HepG2 (cell line): ENCODE measurements around the gene LRIG3. TPM values are rescaled to one million over a fixed set of nuclear protein-coding genes. Genes with fewer than 3 reads are reported as not detected.

Source experiments
- ATAC-seq: fragments of 200-7000 bp; cut with Tn5 transposase; 3 replicates; pipeline ENCODE4 v1.9.1; 2020; ENCODE audit warnings: mild to moderate bottlenecking, moderate library complexity
- BruUV-seq: library from RNA; stranded (reverse); fragments of 400-500 nt; replicated peaks from 2 replicates; lab custom pipeline; 2021; lab: Mats Ljungman, UMichigan
- CTCF ChIA-PET: fragments of 300-600 bp; formaldehyde crosslinking; extraction: SDS; loops from one replicate; lab custom pipeline; 2021; ENCODE audit warnings: low total read pairs, inconsistent platforms, low intra/inter-chr PET ratio; lab: Yijun Ruan, JAX
- POLR2A ChIA-PET: fragments of 350-600 bp; sonication (Branson Sonifier 250); formaldehyde crosslinking; loops from one replicate; lab custom pipeline; 2020; ENCODE audit warnings: antibody characterized with exemption, inconsistent platforms; lab: Yijun Ruan, JAX
- DNase-seq: peaks from one replicate; pipeline ENCODE4 v3.0.0-alpha.2; 2015; ENCODE audit warnings: low spot score
- FAIRE-seq: peaks from 3 replicates; lab custom pipeline; 2011; peaks lifted over from hg19 to GRCh38; lab: Jason Lieb, UNC
- H2AFZ ChIP-seq: one replicate; pipeline ENCODE4 v1.6.1; 2011; ENCODE audit warnings: low read length, inconsistent platforms
- H3K27ac ChIP-seq: fragments of 300-600 bp; 3 replicates; pipeline ENCODE4 v1.8.0; 2011; ENCODE audit warnings: mixed run types, mild to moderate bottlenecking, mixed read lengths, low read length, inconsistent platforms; ENCODE audit not compliant: insufficient read depth; ENCODE audit errors: extremely low read length
- H3K27me3 ChIP-seq, 2 experiments: fragments of 200-600 bp in 1 of 2; 2 replicates in 1 of 2; 3 replicates in 1 of 2; pipeline versions ENCODE4 v1.6.0 to v1.8.0; 2011; ENCODE audit warnings: low read length in 2 of 2, mild to moderate bottlenecking in 2 of 2, moderate library complexity in 2 of 2, inconsistent platforms in 1 of 2; ENCODE audit not compliant: insufficient read depth in 2 of 2, control insufficient read depth in 1 of 2
- H3K36me3 ChIP-seq, 2 experiments: fragments of 200-600 bp in 1 of 2; replicated peaks in 1 of 2; 2 replicates in 1 of 2; 3 replicates in 1 of 2; pipeline versions ENCODE4 v1.5.1 to v1.8.0; 2011; ENCODE audit warnings: low read length in 2 of 2, inconsistent platforms in 1 of 2; ENCODE audit not compliant: insufficient read depth in 2 of 2, control insufficient read depth in 1 of 2
- H3K4me1 ChIP-seq: 2 replicates; pipeline ENCODE4 v1.5.1; 2012; ENCODE audit warnings: low read length, inconsistent platforms; ENCODE audit not compliant: insufficient read depth
- H3K4me2 ChIP-seq: 2 replicates; pipeline ENCODE4 v1.6.0; 2011; ENCODE audit warnings: low read depth, low read length, inconsistent platforms
- H3K4me3 ChIP-seq, 3 experiments: fragments of 200-600 bp in 1 of 3; sonication (generic), shearing (Covaris generic) in 1 of 3; replicated peaks in 1 of 3; 2 replicates each; pipeline ENCODE4 v1.5.1; 2011 to 2016; ENCODE audit warnings: low read length in 3 of 3, inconsistent platforms in 2 of 3, low read depth in 2 of 3, mild to moderate bottlenecking in 2 of 3, control low read depth in 1 of 3, mixed read lengths in 1 of 3; ENCODE audit not compliant: insufficient read depth in 1 of 3
- H3K79me2 ChIP-seq: one replicate; pipeline ENCODE4 v1.6.1; 2011; ENCODE audit warnings: low read length, inconsistent platforms; ENCODE audit not compliant: insufficient read depth
- H3K9ac ChIP-seq: 2 replicates; pipeline ENCODE4 v1.6.0; 2011; ENCODE audit warnings: mild to moderate bottlenecking, low read depth, low read length, inconsistent platforms; ENCODE audit not compliant: insufficient read depth
- H3K9me3 ChIP-seq: 2 replicates; pipeline ENCODE4 v1.5.1; 2012; ENCODE audit warnings: mild to moderate bottlenecking, low read length
- H4K20me1 ChIP-seq: 2 replicates; pipeline ENCODE4 v1.6.0; 2011; ENCODE audit warnings: inconsistent platforms, mild to moderate bottlenecking, low read length, moderate library complexity; ENCODE audit not compliant: insufficient read depth
- ATF7 ChIP-seq, 2 experiments: fragments of 450-650 bp in 1 of 2; sonication (generic) in 1 of 2; formaldehyde crosslinking in 1 of 2; IDR thresholded peaks; 2 replicates each; pipeline versions ENCODE4 v1.4.0 to v1.6.1; 2016 to 2020; ENCODE audit warnings: antibody characterized with exemption in 1 of 2, mild to moderate bottlenecking in 1 of 2, missing genetic modification reagents in 1 of 2
- KLF6 ChIP-seq: IDR thresholded peaks from 2 replicates; pipeline ENCODE4 v1.8.0; 2016; ENCODE audit warnings: missing biosample characterization, missing genetic modification reagents
- RNF2 ChIP-seq: fragments of 450-650 bp; conservative IDR thresholded peaks from 2 replicates; pipeline ENCODE4 v1.6.1; 2016; ENCODE audit warnings: low read depth
- ZBTB10 ChIP-seq: sonication (generic); formaldehyde crosslinking; IDR thresholded peaks from 2 replicates; pipeline ENCODE4 v1.4.0; 2020; ENCODE audit warnings: missing genetic modification reagents, borderline replicate concordance
- ZHX2 ChIP-seq, 2 experiments: sonication (generic) in 1 of 2; formaldehyde crosslinking in 1 of 2; IDR thresholded peaks; 2 replicates each; pipeline versions ENCODE4 v1.6.1 to v1.9.0; 2014 to 2022; ENCODE audit warnings: antibody characterized with exemption in 1 of 2, borderline replicate concordance in 1 of 2, inconsistent platforms in 1 of 2, low read depth in 1 of 2, missing genetic modification reagents in 1 of 2
- ZNF441 ChIP-seq: sonication (generic); formaldehyde crosslinking; IDR thresholded peaks from 2 replicates; pipeline ENCODE4 v1.7.0; 2021; ENCODE audit warnings: missing genetic modification reagents, borderline replicate concordance
- WGBS: methylation state at CpG from one replicate; pipeline ENCODE4 v1.1.6; 2017; ENCODE audit warnings: low lambda C conversion rate; 5-methylcytosine and 5-hydroxymethylcytosine counted together
- in situ Hi-C: cut with HindIII; loops from 2 replicates; pipeline ENCODE4 v1.10.0; 2017; ENCODE audit warnings: low pct_unique_long_range_greater_than_20kb; ENCODE audit not compliant: extremely low pct_ligation_motif_present
- intact Hi-C: fragments of 100-400 bp; cut with micrococcal nuclease; formaldehyde crosslinking; loops from one replicate; pipeline ENCODE4 v1.10.0; 2022; ENCODE audit not compliant: unreplicated experiment
- polyA plus RNA-seq, 8 experiments: library from polyadenylated mRNA; depleted of rRNA in 3 of 8; stranded (reverse) in 7 of 8; unstranded in 1 of 8; fragments of >200 nt; fragmentation: Illumina TruSeq in 4 of 8; extraction: Trizol in 4 of 8; gene quantifications; 2 replicates each; pipeline versions ENCODE4 v1.2.1 to v1.2.3, GENCODE V29; 2011 to 2016; ENCODE audit warnings: low read depth in 4 of 8, missing spikeins in 1 of 8, mixed read lengths in 1 of 8; ENCODE audit not compliant: insufficient read depth in 1 of 8
- total RNA-seq, 5 experiments: library from RNA; depleted of rRNA; stranded (reverse); fragments of >200 nt; fragmentation: Illumina TruSeq; extraction: Trizol; gene quantifications; 2 replicates each; pipeline ENCODE4 v1.2.3, GENCODE V29; 2016; ENCODE audit warnings: low read depth in 1 of 5

The LRIG3 gene
- total and polyA plus RNA-seq, 2 of the 13 experiments (the other 11 are each of a cell fraction or from before 2014, with no cell fraction given): 7.7 to 17.4 TPM

GRCh38 chr12:58883576-58884334, 36.5 kb downstream of the LRIG3 start:
- H3K36me3 ChIP-seq: peaks cover 8 to 32% of the 10 kb centered on the region in 2 experiments; a peak in 4 of 5 replicates
- POLR2A ChIA-PET: no interaction called here
- in situ Hi-C loops: no loop called here

More at GRCh38 chr12:58883576-58884334, 36.5 kb downstream of the LRIG3 start:
- intact Hi-C loops: loop anchor here (5.0 kb wide), 1 partner anchor 34 kb away; no protein-coding TSS in a partner anchor
- 89% methylated on average over 3 of the region's 3 CpGs for WGBS
- H3K9ac ChIP-seq: no peak overlapping the region
- CTCF ChIA-PET: no interaction called here
- ATAC-seq: no peak
- H3K4me1 ChIP-seq: no peaks in the 10 kb centered on the region
- no peak for DNase-seq
- H3K27ac ChIP-seq: no peak overlapping the region
- no peaks in the 10 kb centered on the region for H4K20me1 ChIP-seq
- FAIRE-seq: no peak
- no peaks in the 10 kb centered on the region for H3K27me3 ChIP-seq
- H3K4me3 ChIP-seq: no peak overlapping the region
- no peaks in the 10 kb centered on the region for H3K9me3 ChIP-seq
- no peak overlapping the region for H2AFZ ChIP-seq
- no peak overlapping the region for H3K4me2 ChIP-seq
- no peaks in the 10 kb centered on the region for H3K79me2 ChIP-seq
- BruUV-seq: no TSS peak
- TF ChIP-seq ZHX2 (IDR thresholded peaks at IDR 0.05; ENCODE audit: low read depth) (no peak), ZHX2 (CRISPR knock-in tag; IDR thresholded peaks at IDR 0.05; ENCODE audit: borderline replicate concordance) (no peak), RNF2 (no peak), ZBTB10 (CRISPR knock-in tag) (no peak), KLF6 (CRISPR knock-in tag) (no peak), ZNF441 (CRISPR knock-in tag) (no peak), ATF7 (IDR thresholded peaks at IDR 0.05) (no peak), ATF7 (CRISPR knock-in tag; IDR thresholded peaks at IDR 0.05) (no peak)
